ENCODE data around the gene CCDC32.

DNA sequence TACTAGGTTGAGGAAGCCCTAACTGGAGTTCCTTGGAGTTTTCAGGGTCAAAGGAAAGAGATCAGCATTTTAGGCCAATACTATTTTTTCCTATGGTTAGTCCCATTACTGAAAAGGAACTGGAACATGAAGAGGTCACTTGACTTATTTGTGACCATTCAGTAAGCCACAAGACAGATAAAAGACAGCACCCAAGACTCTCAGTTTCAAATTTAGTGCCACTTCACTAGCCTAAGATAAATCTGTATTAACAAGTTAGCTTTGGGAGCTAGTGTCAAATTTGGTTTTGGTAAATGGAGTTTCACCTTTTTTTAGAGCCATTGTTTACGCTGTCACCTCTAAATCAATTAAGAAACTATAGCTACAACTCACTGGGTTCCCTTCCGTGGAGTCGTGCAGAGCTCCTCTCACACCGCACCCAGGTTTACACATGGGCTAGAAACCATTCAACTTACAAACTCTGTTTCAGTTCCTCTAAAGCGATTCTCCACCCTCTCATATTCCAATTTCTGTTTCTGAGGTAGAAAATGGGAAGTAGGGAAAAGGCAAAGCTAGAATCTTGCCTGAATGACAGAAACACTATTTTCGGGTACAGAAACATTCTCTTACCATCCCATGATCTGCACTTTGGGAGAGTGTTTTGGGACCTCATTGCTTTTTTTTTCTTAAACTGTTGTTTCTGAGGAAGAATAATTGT lies 14.4 kb downstream of the CCDC32 start:
- TF ChIP-seq EZH2phosphoT487 (IDR thresholded peaks at IDR 0.05; ENCODE audit: low read length): no peak
- TF ChIP-seq, protein P1, sequence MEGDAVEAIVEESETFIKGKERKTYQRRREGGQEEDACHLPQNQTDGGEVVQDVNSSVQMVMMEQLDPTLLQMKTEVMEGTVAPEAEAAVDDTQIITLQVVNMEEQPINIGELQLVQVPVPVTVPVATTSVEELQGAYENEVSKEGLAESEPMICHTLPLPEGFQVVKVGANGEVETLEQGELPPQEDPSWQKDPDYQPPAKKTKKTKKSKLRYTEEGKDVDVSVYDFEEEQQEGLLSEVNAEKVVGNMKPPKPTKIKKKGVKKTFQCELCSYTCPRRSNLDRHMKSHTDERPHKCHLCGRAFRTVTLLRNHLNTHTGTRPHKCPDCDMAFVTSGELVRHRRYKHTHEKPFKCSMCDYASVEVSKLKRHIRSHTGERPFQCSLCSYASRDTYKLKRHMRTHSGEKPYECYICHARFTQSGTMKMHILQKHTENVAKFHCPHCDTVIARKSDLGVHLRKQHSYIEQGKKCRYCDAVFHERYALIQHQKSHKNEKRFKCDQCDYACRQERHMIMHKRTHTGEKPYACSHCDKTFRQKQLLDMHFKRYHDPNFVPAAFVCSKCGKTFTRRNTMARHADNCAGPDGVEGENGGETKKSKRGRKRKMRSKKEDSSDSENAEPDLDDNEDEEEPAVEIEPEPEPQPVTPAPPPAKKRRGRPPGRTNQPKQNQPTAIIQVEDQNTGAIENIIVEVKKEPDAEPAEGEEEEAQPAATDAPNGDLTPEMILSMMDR (IDR thresholded peaks at IDR 0.05; ENCODE audit: low read length): no peak

Measured in MM.1S (cell line).